Gastrocnemius medialis (tissue), 4 donors: ENCODE data around the gene APC.

ENCODE experiments used
- POLR2A ChIP-seq, 2 donors: fragments of 450-650 bp; IDR thresholded peaks; one replicate each; pipeline ENCODE4 v1.6.1; 2017; ENCODE audit warnings: antibody characterized with exemption in 2 of 2, mild to moderate bottlenecking in 2 of 2, moderate library complexity in 2 of 2
- TF ChIP-seq, protein P1 (sequence below), 5 experiments: fragments of 450-650 bp in 3 of 5; fragments of 200-600 bp in 2 of 5; sonication (generic) in 2 of 5; IDR thresholded peaks in 4 of 5; conservative IDR thresholded peaks in 1 of 5; 1 replicate in 4 of 5; 2 replicates in 1 of 5; pipeline ENCODE4 v1.5.1; 2016 to 2019; ENCODE audit warnings: antibody characterized with exemption in 5 of 5, mild to moderate bottlenecking in 3 of 5, moderate library complexity in 3 of 5

DNA sequence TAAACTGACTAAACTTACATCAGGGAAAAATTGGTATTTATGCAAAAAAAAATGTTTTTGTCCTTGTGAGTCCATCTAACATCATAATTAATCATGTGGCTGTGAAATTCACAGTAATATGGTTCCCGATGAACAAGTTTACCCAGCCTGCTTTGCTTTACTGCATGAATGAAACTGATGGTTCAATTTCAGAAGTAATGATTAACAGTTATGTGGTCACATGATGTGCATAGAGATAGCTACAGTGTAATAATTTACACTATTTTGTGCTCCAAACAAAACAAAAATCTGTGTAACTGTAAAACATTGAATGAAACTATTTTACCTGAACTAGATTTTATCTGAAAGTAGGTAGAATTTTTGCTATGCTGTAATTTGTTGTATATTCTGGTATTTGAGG lies 106.8 kb downstream of the APC start:
- TF ChIP-seq, protein P1, sequence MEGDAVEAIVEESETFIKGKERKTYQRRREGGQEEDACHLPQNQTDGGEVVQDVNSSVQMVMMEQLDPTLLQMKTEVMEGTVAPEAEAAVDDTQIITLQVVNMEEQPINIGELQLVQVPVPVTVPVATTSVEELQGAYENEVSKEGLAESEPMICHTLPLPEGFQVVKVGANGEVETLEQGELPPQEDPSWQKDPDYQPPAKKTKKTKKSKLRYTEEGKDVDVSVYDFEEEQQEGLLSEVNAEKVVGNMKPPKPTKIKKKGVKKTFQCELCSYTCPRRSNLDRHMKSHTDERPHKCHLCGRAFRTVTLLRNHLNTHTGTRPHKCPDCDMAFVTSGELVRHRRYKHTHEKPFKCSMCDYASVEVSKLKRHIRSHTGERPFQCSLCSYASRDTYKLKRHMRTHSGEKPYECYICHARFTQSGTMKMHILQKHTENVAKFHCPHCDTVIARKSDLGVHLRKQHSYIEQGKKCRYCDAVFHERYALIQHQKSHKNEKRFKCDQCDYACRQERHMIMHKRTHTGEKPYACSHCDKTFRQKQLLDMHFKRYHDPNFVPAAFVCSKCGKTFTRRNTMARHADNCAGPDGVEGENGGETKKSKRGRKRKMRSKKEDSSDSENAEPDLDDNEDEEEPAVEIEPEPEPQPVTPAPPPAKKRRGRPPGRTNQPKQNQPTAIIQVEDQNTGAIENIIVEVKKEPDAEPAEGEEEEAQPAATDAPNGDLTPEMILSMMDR (IDR thresholded peaks at IDR 0.05 in 4 of 5, conservative IDR thresholded peaks at IDR 0.05 in 1 of 5) = no peak
- TF ChIP-seq POLR2A (IDR thresholded peaks at IDR 0.05) = no peak
